IMR-90 (cell line): ENCODE results near the gene NOL4L. TPM values are rescaled to one million over a fixed set of nuclear protein-coding genes. Genes with fewer than 3 reads are reported as not detected.
"Not testable (repeated sequence)": the region's sequence is repeated elsewhere in the genome, so short reads cannot be mapped to it uniquely, and the experiment has no call there.

Experiments used
- ATAC-seq: fragments of 200-7000 bp; cut with Tn5 transposase; 2 replicates; pipeline ENCODE4 v1.9.1; 2020; ENCODE audit warnings: low read depth, mild to moderate bottlenecking, moderate library complexity
- BruUV-seq: library from RNA; stranded (reverse); fragments of 400-500 nt; replicated peaks from 2 replicates; lab custom pipeline; 2021; lab: Mats Ljungman, UMichigan
- CTCF ChIA-PET: fragments of 300-600 bp; formaldehyde crosslinking; extraction: SDS; loops from one replicate; lab custom pipeline; 2021; ENCODE audit warnings: antibody characterized with exemption; lab: Yijun Ruan, JAX
- POLR2A ChIA-PET: fragments of 300-600 bp; sonication (Branson Sonifier 250); formaldehyde crosslinking; loops from one replicate; lab custom pipeline; 2022; ENCODE audit warnings: antibody characterized with exemption; ENCODE audit not compliant: unreplicated experiment; lab: Charles Lee
- DNase-seq: peaks from one replicate; pipeline ENCODE4 v3.0.0; 2013
- H2AFZ ChIP-seq: replicated peaks from 2 replicates; pipeline ENCODE3; 2013; ENCODE audit warnings: low read length, mild to moderate bottlenecking; ENCODE audit not compliant: poor library complexity
- H2AK5ac ChIP-seq: 2 replicates; pipeline ENCODE4 v1.6.1; 2013; ENCODE audit warnings: low read depth, low read length, inconsistent platforms
- H2AK9ac ChIP-seq: replicated peaks from 2 replicates; pipeline ENCODE3; 2013; ENCODE audit warnings: mild to moderate bottlenecking, low read depth, low read length, moderate library complexity; ENCODE audit not compliant: poor library complexity
- H2BK120ac ChIP-seq: 2 replicates; pipeline ENCODE4 v1.6.1; 2013; ENCODE audit warnings: low read depth, low read length, inconsistent platforms
- H2BK15ac ChIP-seq: 3 replicates; pipeline ENCODE4 v1.6.1; 2013; ENCODE audit warnings: low read depth, low read length, inconsistent platforms
- H2BK20ac ChIP-seq: 2 replicates; pipeline ENCODE4 v1.6.1; 2013; ENCODE audit warnings: low read depth, mild to moderate bottlenecking, inconsistent platforms, low read length, moderate library complexity
- H2BK5ac ChIP-seq: 2 replicates; pipeline ENCODE4 v1.6.1; 2013; ENCODE audit warnings: mild to moderate bottlenecking, low read depth, low read length, inconsistent platforms; ENCODE audit not compliant: poor library complexity, severe bottlenecking
- H3K14ac ChIP-seq: replicated peaks from 2 replicates; pipeline ENCODE4 v1.6.1; 2013; ENCODE audit warnings: low read depth, low read length, inconsistent platforms
- H3K18ac ChIP-seq: 2 replicates; pipeline ENCODE4 v1.6.1; 2013; ENCODE audit warnings: low read depth, low read length, control low read depth
- H3K23ac ChIP-seq: 2 replicates; pipeline ENCODE4 v1.6.1; 2013; ENCODE audit warnings: low read depth, low read length, inconsistent platforms
- H3K27ac ChIP-seq: 2 replicates; pipeline ENCODE4 v1.5.1; 2013; ENCODE audit warnings: mild to moderate bottlenecking, control low read depth, low read length; ENCODE audit not compliant: insufficient read depth
- H3K27me3 ChIP-seq: 2 replicates; pipeline ENCODE4 v1.6.1; 2013; ENCODE audit warnings: low read length; ENCODE audit not compliant: control insufficient read depth, insufficient read depth
- H3K36me3 ChIP-seq: 2 replicates; pipeline ENCODE4 v1.6.1; 2013; ENCODE audit warnings: low read length, mixed read lengths; ENCODE audit not compliant: control insufficient read depth, insufficient read depth
- H3K4ac ChIP-seq: 2 replicates; pipeline ENCODE4 v1.6.1; 2013; ENCODE audit warnings: low read depth, low read length, inconsistent platforms
- H3K4me1 ChIP-seq: 2 replicates; pipeline ENCODE4 v1.6.1; 2013; ENCODE audit warnings: low read length, mixed read lengths; ENCODE audit not compliant: control insufficient read depth, insufficient read depth
- H3K4me2 ChIP-seq: 2 replicates; pipeline ENCODE4 v1.6.1; 2013; ENCODE audit warnings: low read depth, mild to moderate bottlenecking, control low read depth, low read length, moderate library complexity
- H3K4me3 ChIP-seq: 2 replicates; pipeline ENCODE4 v1.5.1; 2013; ENCODE audit warnings: low read depth, mild to moderate bottlenecking, control low read depth, low read length, moderate library complexity; ENCODE audit not compliant: insufficient read depth
- H3K56ac ChIP-seq: 2 replicates; pipeline ENCODE4 v1.6.1; 2013; ENCODE audit warnings: low read length, inconsistent platforms; ENCODE audit not compliant: insufficient read depth; ENCODE audit errors: extremely low read depth
- H3K79me1 ChIP-seq, 2 experiments: 2 replicates each; pipeline ENCODE4 v1.6.1; 2013; ENCODE audit warnings: low read length in 2 of 2, inconsistent platforms in 1 of 2, low read depth in 1 of 2
- H3K9ac ChIP-seq: 2 replicates; pipeline ENCODE4 v1.6.1; 2013; ENCODE audit warnings: low read depth, low read length, control low read depth
- H3K9me1 ChIP-seq: 2 replicates; pipeline ENCODE4 v1.6.1; 2013; ENCODE audit warnings: low read length, inconsistent platforms; ENCODE audit not compliant: insufficient read depth
- H3K9me3 ChIP-seq: 2 replicates; pipeline ENCODE4 v1.6.1; 2013; ENCODE audit warnings: low read length; ENCODE audit not compliant: control insufficient read depth, insufficient read depth
- H4K20me1 ChIP-seq: 2 replicates; pipeline ENCODE4 v1.6.1; 2013; ENCODE audit warnings: low read length, inconsistent platforms; ENCODE audit not compliant: insufficient read depth
- H4K5ac ChIP-seq: 2 replicates; pipeline ENCODE4 v1.6.1; 2013; ENCODE audit warnings: mild to moderate bottlenecking, low read depth, low read length, control low read depth
- H4K8ac ChIP-seq, 2 experiments: 2 replicates each; pipeline ENCODE4 v1.6.1; 2013; ENCODE audit warnings: low read depth in 2 of 2, low read length in 2 of 2, control low read depth in 1 of 2, inconsistent platforms in 1 of 2
- H4K91ac ChIP-seq: 2 replicates; pipeline ENCODE4 v1.6.1; 2013; ENCODE audit warnings: low read depth, low read length, inconsistent platforms; ENCODE audit not compliant: insufficient read depth
- WGBS, 2 experiments: methylation state at CpG; one replicate each; pipeline versions ENCODE4 v1.1.5 to v1.1.7; 2013; ENCODE audit warnings: missing lambda C conversion rate in 2 of 2; ENCODE audit not compliant: insufficient read length in 1 of 2; ENCODE audit errors: extremely low coverage in 2 of 2; 5-methylcytosine and 5-hydroxymethylcytosine counted together
- dilution Hi-C: fragments of 300-500 bp; cut with HindIII; formaldehyde crosslinking; loops from one replicate; pipeline ENCODE4 v1.14.3; 2018; ENCODE audit warnings: low sequenced_read_pairs; ENCODE audit not compliant: unreplicated experiment
- in situ Hi-C: fragments of 300-500 bp; cut with MboI; formaldehyde crosslinking; loops from 3 replicates; pipeline ENCODE4 v1.14.3; 2019; ENCODE audit warnings: low sequenced_read_pairs, inconsistent platforms, mixed read lengths
- intact Hi-C: fragments of 100-400 bp; cut with micrococcal nuclease; formaldehyde crosslinking; loops from 2 replicates; pipeline ENCODE4 v1.10.0; 2022
- polyA plus RNA-seq, 3 experiments: library from polyadenylated mRNA; depleted of rRNA; stranded (reverse); fragments of >200 nt; gene quantifications; 2 replicates each; pipeline ENCODE4 v1.2.3, GENCODE V29; 2012; ENCODE audit warnings: low replicate concordance in 1 of 3
- total RNA-seq: library from RNA; depleted of rRNA; stranded (reverse); fragments of >200 nt; gene quantifications from 2 replicates; pipeline ENCODE4 v1.2.3, GENCODE V29; 2012

The NOL4L gene
- total and polyA plus RNA-seq, 2 of the 4 experiments (the other 2 are of a cell fraction) = 4.7 to 13.3 TPM

GRCh38 chr20:32407131-32407750 is 177.9 kb downstream of the NOL4L start:
- H4K5ac ChIP-seq, H3K27me3 ChIP-seq, H3K9me3 ChIP-seq, H2BK20ac ChIP-seq, intact Hi-C loops, H3K23ac ChIP-seq, H3K4me3 ChIP-seq, H4K91ac ChIP-seq, H2AK5ac ChIP-seq, dilution Hi-C loops, H3K4me2 ChIP-seq, H3K4me1 ChIP-seq, H2AFZ ChIP-seq, H2BK5ac ChIP-seq, H3K9me1 ChIP-seq, H3K18ac ChIP-seq, DNase-seq, H3K27ac ChIP-seq, H3K14ac ChIP-seq, H2AK9ac ChIP-seq, H4K8ac ChIP-seq, POLR2A ChIA-PET, ATAC-seq, CTCF ChIA-PET, H3K9ac ChIP-seq, H2BK15ac ChIP-seq, in situ Hi-C loops, H2BK120ac ChIP-seq, BruUV-seq, H3K56ac ChIP-seq, H3K4ac ChIP-seq: not testable (repeated sequence)
- Histone ChIP-seq H3K79me1 (peaks cover 47 to 74% of the 10 kb centered on the region in 2 experiments), H3K36me3 (peaks cover 10% of the 10 kb centered on the region), H4K20me1 (peaks cover 37% of the 10 kb centered on the region; the same call in 1 of the 2 replicates)
- WGBS, 2 experiments = 100% methylated on average over 2 of the region's 9 CpGs; no CpG with 5 or more reads in 1 of the 2 experiments
